A549 (cell line): ENCODE results near the gene RIMKLA. TPM values are rescaled to one million over a fixed set of nuclear protein-coding genes. Genes with fewer than 3 reads are reported as not detected.
A peak's percentile ranks its signal among the peaks of the same experiment; 100 is the strongest.

Source experiments
- ATAC-seq, 2 experiments: fragments of 200-7000 bp in 1 of 2; fragments of >200 bp in 1 of 2; cut with Nextera tagmentation in 1 of 2; cut with Tn5 transposase in 1 of 2; 3 replicates each; pipeline versions ENCODE4 v1.8.0 to v1.9.1; 2018 to 2020; ENCODE audit warnings: mild to moderate bottlenecking in 1 of 2, moderate library complexity in 1 of 2
- CTCF ChIA-PET: fragments of 300-600 bp; sonication (Branson Sonifier 250); formaldehyde crosslinking; extraction: SDS; loops from one replicate; lab custom pipeline; 2021; ENCODE audit warnings: antibody characterized with exemption, inconsistent platforms; lab: Yijun Ruan, JAX
- POLR2A ChIA-PET: fragments of 350-600 bp; formaldehyde crosslinking; extraction: SDS; loops from one replicate; lab custom pipeline; 2021; ENCODE audit warnings: antibody characterized with exemption, inconsistent platforms; lab: Yijun Ruan, JAX
- DNase-seq, 2 experiments: peaks; one replicate each; pipeline versions ENCODE4 v3.0.0 to v3.0.0-alpha.2; 2011 to 2016; ENCODE audit warnings: low read depth in 1 of 2, low spot score in 1 of 2
- FAIRE-seq: peaks from 2 replicates; lab custom pipeline; 2011; peaks lifted over from hg19 to GRCh38; lab: Jason Lieb, UNC
- H3K27ac ChIP-seq, 2 experiments: fragments of >200 bp; sonication (Bioruptor Twin); formaldehyde crosslinking; 3 replicates each; pipeline ENCODE4 v1.5.1; 2016 to 2017
- H3K4me1 ChIP-seq: fragments of >200 bp; sonication (Bioruptor Twin); formaldehyde crosslinking; 3 replicates; pipeline ENCODE4 v1.6.1; 2016
- H3K4me2 ChIP-seq: fragments of >200 bp; sonication (Bioruptor Twin); formaldehyde crosslinking; 3 replicates; pipeline ENCODE4 v1.6.1; 2016
- H3K4me3 ChIP-seq: fragments of >200 bp; sonication (Bioruptor Twin); formaldehyde crosslinking; 3 replicates; pipeline ENCODE4 v1.5.1; 2016
- H3K9me3 ChIP-seq: fragments of >200 bp; sonication (Bioruptor Twin); formaldehyde crosslinking; 3 replicates; pipeline ENCODE4 v1.6.1; 2016
- BHLHE40 ChIP-seq: IDR thresholded peaks from 2 replicates; pipeline ENCODE4 v1.6.1; 2012; ENCODE audit warnings: low read depth, low read length, inconsistent platforms
- CBX2 ChIP-seq: fragments of 200-600 bp; sonication (generic); IDR thresholded peaks from 2 replicates; pipeline ENCODE4 v1.6.1; 2016; ENCODE audit warnings: low read depth, mild to moderate bottlenecking, borderline replicate concordance
- CHD2 ChIP-seq: fragments of 150-350 bp; IDR thresholded peaks from 2 replicates; pipeline ENCODE4 v1.6.1; 2014; ENCODE audit warnings: low read length; ENCODE audit not compliant: partially characterized antibody
- CHD4 ChIP-seq: fragments of 200-600 bp; sonication (generic); IDR thresholded peaks from 2 replicates; pipeline ENCODE4 v1.6.1; 2016; ENCODE audit warnings: antibody characterized with exemption, mild to moderate bottlenecking, borderline replicate concordance
- EHF ChIP-seq: fragments of 250-450 bp; sonication (Bioruptor Pico); IDR thresholded peaks from 2 replicates; pipeline ENCODE4 v1.5.0; 2020; ENCODE audit warnings: mild to moderate bottlenecking
- EHMT2 ChIP-seq: fragments of 200-600 bp; sonication (generic); IDR thresholded peaks from 2 replicates; pipeline ENCODE4 v1.6.1; 2016; ENCODE audit warnings: antibody characterized with exemption, low read depth, mild to moderate bottlenecking, moderate library complexity
- ELK1 ChIP-seq: fragments of 150-350 bp; IDR thresholded peaks from 2 replicates; pipeline ENCODE4 v1.6.1; 2014; ENCODE audit warnings: low read depth, mild to moderate bottlenecking, low read length
- EP300 ChIP-seq, 2 experiments: fragments of >200 bp; sonication (Bioruptor Twin); formaldehyde crosslinking; IDR thresholded peaks; 2 replicates in 1 of 2; 3 replicates in 1 of 2; pipeline ENCODE4 v1.6.1; 2016 to 2017
- HDAC2 ChIP-seq: fragments of 200-600 bp; sonication (generic); IDR thresholded peaks from 2 replicates; pipeline ENCODE4 v1.6.1; 2016
- HEYL ChIP-seq: fragments of 250-450 bp; sonication (Bioruptor Pico); IDR thresholded peaks from 2 replicates; pipeline ENCODE4 v1.8.0; 2021; ENCODE audit warnings: mild to moderate bottlenecking, moderate library complexity
- HMGXB4 ChIP-seq: fragments of 250-450 bp; sonication (Bioruptor Pico); IDR thresholded peaks from 2 replicates; pipeline ENCODE4 v1.5.0; 2021; ENCODE audit warnings: mild to moderate bottlenecking, moderate library complexity, borderline replicate concordance
- JUN ChIP-seq, 2 experiments: fragments of >200 bp; sonication (Bioruptor Twin); formaldehyde crosslinking; IDR thresholded peaks; 2 replicates in 1 of 2; 3 replicates in 1 of 2; pipeline ENCODE4 v1.6.1; 2016 to 2017
- JUNB ChIP-seq: fragments of >200 bp; sonication (Bioruptor Twin); formaldehyde crosslinking; IDR thresholded peaks from 2 replicates; pipeline ENCODE4 v1.6.1; 2016
- KDM1A ChIP-seq: fragments of 200-600 bp; sonication (generic); IDR thresholded peaks from 2 replicates; pipeline ENCODE4 v1.6.1; 2016; ENCODE audit warnings: low read depth, mild to moderate bottlenecking
- MAX ChIP-seq: IDR thresholded peaks from 2 replicates; pipeline ENCODE4 v1.6.1; 2012
- POLR2A ChIP-seq: IDR thresholded peaks from 2 replicates; pipeline ENCODE4 v1.6.1; 2012; ENCODE audit warnings: mild to moderate bottlenecking, low read length
- RAD21 ChIP-seq, 2 experiments: fragments of >200 bp in 1 of 2; sonication (Bioruptor Twin) in 1 of 2; formaldehyde crosslinking in 1 of 2; IDR thresholded peaks in 1 of 2; conservative IDR thresholded peaks in 1 of 2; 2 replicates in 1 of 2; 3 replicates in 1 of 2; pipeline ENCODE4 v1.6.1; 2012 to 2018; ENCODE audit warnings: inconsistent platforms in 1 of 2
- RCOR1 ChIP-seq: fragments of 150-350 bp; IDR thresholded peaks from 2 replicates; pipeline ENCODE4 v1.6.1; 2014; ENCODE audit warnings: antibody characterized with exemption, low read length, low read depth
- SREBF2 ChIP-seq: fragments of 450-650 bp; IDR thresholded peaks from 2 replicates; pipeline ENCODE4 v1.6.1; 2014; ENCODE audit warnings: mild to moderate bottlenecking, moderate library complexity
- TFCP2L1 ChIP-seq: fragments of 250-450 bp; sonication (Bioruptor Pico); IDR thresholded peaks from 2 replicates; pipeline ENCODE4 v1.5.0; 2021; ENCODE audit warnings: mild to moderate bottlenecking
- ZC3H11A ChIP-seq: fragments of 450-650 bp; IDR thresholded peaks from 2 replicates; pipeline ENCODE4 v1.6.1; 2014; ENCODE audit warnings: antibody characterized with exemption, mild to moderate bottlenecking
- ZSCAN20 ChIP-seq: fragments of 250-450 bp; sonication (Bioruptor Pico); IDR thresholded peaks from 2 replicates; pipeline ENCODE4 v1.8.0; 2022; ENCODE audit warnings: mild to moderate bottlenecking, moderate library complexity
- WGBS: methylation state at CpG from one replicate; pipeline ENCODE4 v1.1.6; 2017; ENCODE audit errors: missing lambda C conversion rate; 5-methylcytosine and 5-hydroxymethylcytosine counted together
- polyA plus RNA-seq, 4 experiments: library from polyadenylated mRNA; depleted of rRNA in 3 of 4; stranded (reverse); fragments of >200 nt; fragmentation: RNase III in 1 of 4; extraction: RNeasy Plus Mini Kit Qiagen cat#74134 plus additional on column Dnase treatment in 1 of 4; gene quantifications; 2 replicates in 3 of 4; 3 replicates in 1 of 4; pipeline ENCODE4 v1.2.3, GENCODE V29; 2011 to 2017
- TF ChIP-seq, protein P1 (sequence below): fragments of >200 bp; sonication (Bioruptor Twin); formaldehyde crosslinking; IDR thresholded peaks from 3 replicates; pipeline ENCODE4 v1.6.1; 2016
- TF ChIP-seq, protein P2 (sequence below): fragments of 250-450 bp; sonication (Bioruptor Pico); IDR thresholded peaks from 2 replicates; pipeline ENCODE4 v1.5.0; 2020; ENCODE audit warnings: low read depth, mild to moderate bottlenecking, moderate library complexity

The RIMKLA gene
- polyA plus RNA-seq, 2 of the 4 experiments (the other 2 are of a cell fraction), result 0.35 to 1.7 TPM

DNA sequence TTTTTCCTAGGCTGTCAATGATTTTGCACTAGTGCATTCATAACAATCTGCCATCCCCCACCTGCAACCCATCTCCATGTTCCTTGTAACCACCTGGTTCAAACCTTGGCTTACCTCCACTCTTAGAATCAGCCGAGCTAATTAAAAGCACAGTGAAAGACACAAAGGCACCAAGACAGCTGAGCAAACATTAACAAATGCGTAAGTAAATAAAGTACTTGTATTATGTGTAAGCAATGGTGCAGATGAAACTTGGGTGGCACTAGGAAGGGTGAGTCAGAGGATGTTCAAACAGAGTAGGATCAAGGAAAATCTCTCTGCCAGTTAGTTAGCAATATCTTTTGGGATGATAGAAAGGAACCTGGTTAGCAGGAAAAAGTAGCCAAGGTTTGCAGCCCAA, 40.5 kb upstream of the RIMKLA start (continued):
- TF ChIP-seq JUNB (peak; percentile 91), ZC3H11A (no peak), SREBF2 (no peak)

DNA sequence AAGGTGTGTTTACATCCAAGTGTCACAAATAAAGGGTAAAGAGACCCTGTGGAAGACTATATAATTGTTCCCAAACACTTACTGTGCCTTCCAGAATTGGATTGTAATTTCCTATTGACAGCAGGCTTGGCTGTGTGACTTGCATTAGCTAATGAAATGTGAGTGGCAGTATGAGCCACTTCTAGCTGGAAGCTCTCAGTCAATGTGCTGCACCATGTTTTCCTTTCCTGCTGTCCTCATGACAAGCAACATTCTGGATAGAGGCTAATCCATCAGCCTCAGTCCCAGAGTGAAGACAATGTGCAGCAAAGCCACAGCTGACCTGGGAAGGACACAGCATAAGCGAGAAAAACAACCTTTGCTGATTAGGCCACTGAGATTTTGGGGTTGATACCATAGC, 39.7 kb upstream of the RIMKLA start:
- Histone ChIP-seq H3K4me1 (peaks cover 45% of the 10 kb centered on the region), H3K4me2 (peak overlapping the region; percentile 73), H3K27ac (peak overlapping the region; percentile 40 to 76), H3K4me3 (no peak overlapping the region), H3K9me3 (no peaks in the 10 kb centered on the region)
- no peak for DNase-seq
- ChIA-PET CTCF (interaction anchor here (1.5 kb wide), 1 partner anchor 406 kb away, joined by 3 read pairs; no protein-coding TSS in a partner anchor), POLR2A (no interaction called here)
- TF ChIP-seq MAX, result no peak
- TF ChIP-seq TFCP2L1, result no peak
- TF ChIP-seq CHD4, result no peak
- TF ChIP-seq ELK1, result no peak
- TF ChIP-seq RAD21 (conservative IDR thresholded peaks at IDR 0.05 in 1 of 2, IDR thresholded peaks at IDR 0.05 in 1 of 2), result no peak
- no peak for TF ChIP-seq POLR2A
- no peak for TF ChIP-seq KDM1A
- TF ChIP-seq, protein P1, sequence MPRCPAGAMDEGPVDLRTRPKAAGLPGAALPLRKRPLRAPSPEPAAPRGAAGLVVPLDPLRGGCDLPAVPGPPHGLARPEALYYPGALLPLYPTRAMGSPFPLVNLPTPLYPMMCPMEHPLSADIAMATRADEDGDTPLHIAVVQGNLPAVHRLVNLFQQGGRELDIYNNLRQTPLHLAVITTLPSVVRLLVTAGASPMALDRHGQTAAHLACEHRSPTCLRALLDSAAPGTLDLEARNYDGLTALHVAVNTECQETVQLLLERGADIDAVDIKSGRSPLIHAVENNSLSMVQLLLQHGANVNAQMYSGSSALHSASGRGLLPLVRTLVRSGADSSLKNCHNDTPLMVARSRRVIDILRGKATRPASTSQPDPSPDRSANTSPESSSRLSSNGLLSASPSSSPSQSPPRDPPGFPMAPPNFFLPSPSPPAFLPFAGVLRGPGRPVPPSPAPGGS, result no peak
- TF ChIP-seq, protein P2, sequence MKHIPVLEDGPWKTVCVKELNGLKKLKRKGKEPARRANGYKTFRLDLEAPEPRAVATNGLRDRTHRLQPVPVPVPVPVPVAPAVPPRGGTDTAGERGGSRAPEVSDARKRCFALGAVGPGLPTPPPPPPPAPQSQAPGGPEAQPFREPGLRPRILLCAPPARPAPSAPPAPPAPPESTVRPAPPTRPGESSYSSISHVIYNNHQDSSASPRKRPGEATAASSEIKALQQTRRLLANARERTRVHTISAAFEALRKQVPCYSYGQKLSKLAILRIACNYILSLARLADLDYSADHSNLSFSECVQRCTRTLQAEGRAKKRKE (CRISPR knock-in tag), result no peak
- no peak for TF ChIP-seq BHLHE40
- TF ChIP-seq CHD2, result no peak
- TF ChIP-seq JUNB, result no peak
- TF ChIP-seq EHMT2, result no peak
- no peak for TF ChIP-seq RCOR1
- no peak for TF ChIP-seq EP300 (IDR thresholded peaks at IDR 0.05)
- no peak for TF ChIP-seq JUN (IDR thresholded peaks at IDR 0.05)
- no peak for TF ChIP-seq HMGXB4 (CRISPR knock-in tag)
- TF ChIP-seq HEYL, result no peak
- no peak for TF ChIP-seq ZSCAN20
- no peak for ATAC-seq
- 78% methylated on average over 1 of the region's 1 CpG for WGBS
- no peak for FAIRE-seq

DNA sequence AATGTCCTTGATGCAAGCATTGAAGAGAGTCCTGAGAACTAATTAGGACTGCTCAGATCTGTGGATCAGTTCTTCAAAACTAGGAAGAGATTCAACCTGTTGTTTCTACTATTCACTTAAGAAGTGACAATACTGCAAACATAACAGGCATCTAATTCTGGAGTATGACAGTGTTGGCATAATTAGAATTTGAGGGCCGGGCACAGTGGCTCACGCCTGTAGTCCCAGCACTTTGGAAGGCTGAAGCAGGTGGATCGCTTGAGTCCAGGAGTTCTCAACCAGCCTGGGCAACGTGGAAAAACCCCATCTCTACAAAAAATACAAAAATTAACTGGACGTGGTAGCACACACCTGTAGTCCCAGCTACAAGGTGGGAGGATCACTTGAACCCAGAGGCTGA, 37.5 kb upstream of the RIMKLA start:
- no peaks in the 10 kb centered on the region for H3K9me3 ChIP-seq
- ATAC-seq, result no peak
- no peak overlapping the region for H3K27ac ChIP-seq
- ChIA-PET POLR2A (no interaction called here), CTCF (no interaction called here)
- no peak for DNase-seq
- TF ChIP-seq SREBF2 (no peak), HDAC2 (no peak), CBX2 (no peak), EHF (CRISPR knock-in tag) (no peak)
- TF ChIP-seq, all 56 proteins: peak for 0
- H3K4me3 ChIP-seq, result no peak overlapping the region
- H3K4me2 ChIP-seq, result no peak overlapping the region
- 71% methylated on average over 5 of the region's 5 CpGs for WGBS
- FAIRE-seq, result no peak
- H3K4me1 ChIP-seq, result peaks cover 26% of the 10 kb centered on the region
